IMR-90 (cell line): ENCODE measurements around the gene MB21D2. TPM values are rescaled to one million over a fixed set of nuclear protein-coding genes. Genes with fewer than 3 reads are reported as not detected.

Experiments
- ATAC-seq: fragments of 200-7000 bp; cut with Tn5 transposase; 2 replicates; pipeline ENCODE4 v1.9.1; 2020; ENCODE audit warnings: low read depth, mild to moderate bottlenecking, moderate library complexity
- BruUV-seq: library from RNA; stranded (reverse); fragments of 400-500 nt; replicated peaks from 2 replicates; lab custom pipeline; 2021; lab: Mats Ljungman, UMichigan
- CTCF ChIA-PET: fragments of 300-600 bp; formaldehyde crosslinking; extraction: SDS; loops from one replicate; lab custom pipeline; 2021; ENCODE audit warnings: antibody characterized with exemption; lab: Yijun Ruan, JAX
- POLR2A ChIA-PET: fragments of 300-600 bp; sonication (Branson Sonifier 250); formaldehyde crosslinking; loops from one replicate; lab custom pipeline; 2022; ENCODE audit warnings: antibody characterized with exemption; ENCODE audit not compliant: unreplicated experiment; lab: Charles Lee
- DNase-seq: peaks from one replicate; pipeline ENCODE4 v3.0.0; 2013
- H2AFZ ChIP-seq: replicated peaks from 2 replicates; pipeline ENCODE3; 2013; ENCODE audit warnings: low read length, mild to moderate bottlenecking; ENCODE audit not compliant: poor library complexity
- H2AK5ac ChIP-seq: 2 replicates; pipeline ENCODE4 v1.6.1; 2013; ENCODE audit warnings: low read depth, low read length, inconsistent platforms
- H2AK9ac ChIP-seq: replicated peaks from 2 replicates; pipeline ENCODE3; 2013; ENCODE audit warnings: mild to moderate bottlenecking, low read depth, low read length, moderate library complexity; ENCODE audit not compliant: poor library complexity
- H2BK120ac ChIP-seq: 2 replicates; pipeline ENCODE4 v1.6.1; 2013; ENCODE audit warnings: low read depth, low read length, inconsistent platforms
- H2BK15ac ChIP-seq: 3 replicates; pipeline ENCODE4 v1.6.1; 2013; ENCODE audit warnings: low read depth, low read length, inconsistent platforms
- H2BK20ac ChIP-seq: 2 replicates; pipeline ENCODE4 v1.6.1; 2013; ENCODE audit warnings: low read depth, mild to moderate bottlenecking, inconsistent platforms, low read length, moderate library complexity
- H2BK5ac ChIP-seq: 2 replicates; pipeline ENCODE4 v1.6.1; 2013; ENCODE audit warnings: mild to moderate bottlenecking, low read depth, low read length, inconsistent platforms; ENCODE audit not compliant: poor library complexity, severe bottlenecking
- H3K14ac ChIP-seq: replicated peaks from 2 replicates; pipeline ENCODE4 v1.6.1; 2013; ENCODE audit warnings: low read depth, low read length, inconsistent platforms
- H3K18ac ChIP-seq: 2 replicates; pipeline ENCODE4 v1.6.1; 2013; ENCODE audit warnings: low read depth, low read length, control low read depth
- H3K23ac ChIP-seq: 2 replicates; pipeline ENCODE4 v1.6.1; 2013; ENCODE audit warnings: low read depth, low read length, inconsistent platforms
- H3K27ac ChIP-seq: 2 replicates; pipeline ENCODE4 v1.5.1; 2013; ENCODE audit warnings: mild to moderate bottlenecking, control low read depth, low read length; ENCODE audit not compliant: insufficient read depth
- H3K27me3 ChIP-seq: 2 replicates; pipeline ENCODE4 v1.6.1; 2013; ENCODE audit warnings: low read length; ENCODE audit not compliant: control insufficient read depth, insufficient read depth
- H3K36me3 ChIP-seq: 2 replicates; pipeline ENCODE4 v1.6.1; 2013; ENCODE audit warnings: low read length, mixed read lengths; ENCODE audit not compliant: control insufficient read depth, insufficient read depth
- H3K4ac ChIP-seq: 2 replicates; pipeline ENCODE4 v1.6.1; 2013; ENCODE audit warnings: low read depth, low read length, inconsistent platforms
- H3K4me1 ChIP-seq: 2 replicates; pipeline ENCODE4 v1.6.1; 2013; ENCODE audit warnings: low read length, mixed read lengths; ENCODE audit not compliant: control insufficient read depth, insufficient read depth
- H3K4me2 ChIP-seq: 2 replicates; pipeline ENCODE4 v1.6.1; 2013; ENCODE audit warnings: low read depth, mild to moderate bottlenecking, control low read depth, low read length, moderate library complexity
- H3K4me3 ChIP-seq: 2 replicates; pipeline ENCODE4 v1.5.1; 2013; ENCODE audit warnings: low read depth, mild to moderate bottlenecking, control low read depth, low read length, moderate library complexity; ENCODE audit not compliant: insufficient read depth
- H3K56ac ChIP-seq: 2 replicates; pipeline ENCODE4 v1.6.1; 2013; ENCODE audit warnings: low read length, inconsistent platforms; ENCODE audit not compliant: insufficient read depth; ENCODE audit errors: extremely low read depth
- H3K79me1 ChIP-seq, 2 experiments: 2 replicates each; pipeline ENCODE4 v1.6.1; 2013; ENCODE audit warnings: low read length in 2 of 2, inconsistent platforms in 1 of 2, low read depth in 1 of 2
- H3K9ac ChIP-seq: 2 replicates; pipeline ENCODE4 v1.6.1; 2013; ENCODE audit warnings: low read depth, low read length, control low read depth
- H3K9me1 ChIP-seq: 2 replicates; pipeline ENCODE4 v1.6.1; 2013; ENCODE audit warnings: low read length, inconsistent platforms; ENCODE audit not compliant: insufficient read depth
- H3K9me3 ChIP-seq: 2 replicates; pipeline ENCODE4 v1.6.1; 2013; ENCODE audit warnings: low read length; ENCODE audit not compliant: control insufficient read depth, insufficient read depth
- H4K20me1 ChIP-seq: 2 replicates; pipeline ENCODE4 v1.6.1; 2013; ENCODE audit warnings: low read length, inconsistent platforms; ENCODE audit not compliant: insufficient read depth
- H4K5ac ChIP-seq: 2 replicates; pipeline ENCODE4 v1.6.1; 2013; ENCODE audit warnings: mild to moderate bottlenecking, low read depth, low read length, control low read depth
- H4K8ac ChIP-seq, 2 experiments: 2 replicates each; pipeline ENCODE4 v1.6.1; 2013; ENCODE audit warnings: low read depth in 2 of 2, low read length in 2 of 2, control low read depth in 1 of 2, inconsistent platforms in 1 of 2
- H4K91ac ChIP-seq: 2 replicates; pipeline ENCODE4 v1.6.1; 2013; ENCODE audit warnings: low read depth, low read length, inconsistent platforms; ENCODE audit not compliant: insufficient read depth
- BHLHE40 ChIP-seq: fragments of 150-350 bp; IDR thresholded peaks from 2 replicates; pipeline ENCODE4 v1.6.1; 2016; ENCODE audit warnings: mild to moderate bottlenecking, low read depth, low read length
- NFE2L2 ChIP-seq: fragments of 150-350 bp; IDR thresholded peaks from 2 replicates; pipeline ENCODE4 v1.6.1; 2016; ENCODE audit warnings: low read depth, mild to moderate bottlenecking, low read length
- POLR2A ChIP-seq: IDR thresholded peaks from 2 replicates; pipeline ENCODE4 v1.6.1; 2012; ENCODE audit warnings: mild to moderate bottlenecking, low read depth, low read length
- RAD21 ChIP-seq: IDR thresholded peaks from 2 replicates; pipeline ENCODE4 v1.6.1; 2012; ENCODE audit warnings: low read length, improper control_type of control experiment
- RFX5 ChIP-seq: IDR thresholded peaks from 2 replicates; pipeline ENCODE4 v1.8.0; 2012; ENCODE audit warnings: low read depth, mild to moderate bottlenecking, low read length, moderate library complexity
- SMC3 ChIP-seq: fragments of 150-350 bp; IDR thresholded peaks from 2 replicates; pipeline ENCODE4 v1.6.1; 2016; ENCODE audit warnings: low read depth, mild to moderate bottlenecking, antibody characterized with exemption, low read length, moderate library complexity
- WGBS, 2 experiments: methylation state at CpG; one replicate each; pipeline versions ENCODE4 v1.1.5 to v1.1.7; 2013; ENCODE audit warnings: missing lambda C conversion rate in 2 of 2; ENCODE audit not compliant: insufficient read length in 1 of 2; ENCODE audit errors: extremely low coverage in 2 of 2; 5-methylcytosine and 5-hydroxymethylcytosine counted together
- dilution Hi-C: fragments of 300-500 bp; cut with HindIII; formaldehyde crosslinking; loops from one replicate; pipeline ENCODE4 v1.14.3; 2018; ENCODE audit warnings: low sequenced_read_pairs; ENCODE audit not compliant: unreplicated experiment
- in situ Hi-C: fragments of 300-500 bp; cut with MboI; formaldehyde crosslinking; loops from 3 replicates; pipeline ENCODE4 v1.14.3; 2019; ENCODE audit warnings: low sequenced_read_pairs, inconsistent platforms, mixed read lengths
- intact Hi-C: fragments of 100-400 bp; cut with micrococcal nuclease; formaldehyde crosslinking; loops from 2 replicates; pipeline ENCODE4 v1.10.0; 2022
- polyA plus RNA-seq, 3 experiments: library from polyadenylated mRNA; depleted of rRNA; stranded (reverse); fragments of >200 nt; gene quantifications; 2 replicates each; pipeline ENCODE4 v1.2.3, GENCODE V29; 2012; ENCODE audit warnings: low replicate concordance in 1 of 3
- total RNA-seq: library from RNA; depleted of rRNA; stranded (reverse); fragments of >200 nt; gene quantifications from 2 replicates; pipeline ENCODE4 v1.2.3, GENCODE V29; 2012
- TF ChIP-seq, protein P1 (sequence below): fragments of 150-350 bp; IDR thresholded peaks from 2 replicates; pipeline ENCODE4 v1.6.1; 2017; ENCODE audit warnings: mild to moderate bottlenecking, antibody characterized with exemption, low read length, low read depth
- TF ChIP-seq, protein P2 (sequence below): conservative IDR thresholded peaks from 2 replicates; pipeline ENCODE4 v1.5.1; 2012; ENCODE audit warnings: mild to moderate bottlenecking, low read depth, low read length, improper control_type of control experiment

Gene MB21D2
- total and polyA plus RNA-seq, 2 of the 4 experiments (the other 2 are of a cell fraction): 13.6 to 44.8 TPM

DNA sequence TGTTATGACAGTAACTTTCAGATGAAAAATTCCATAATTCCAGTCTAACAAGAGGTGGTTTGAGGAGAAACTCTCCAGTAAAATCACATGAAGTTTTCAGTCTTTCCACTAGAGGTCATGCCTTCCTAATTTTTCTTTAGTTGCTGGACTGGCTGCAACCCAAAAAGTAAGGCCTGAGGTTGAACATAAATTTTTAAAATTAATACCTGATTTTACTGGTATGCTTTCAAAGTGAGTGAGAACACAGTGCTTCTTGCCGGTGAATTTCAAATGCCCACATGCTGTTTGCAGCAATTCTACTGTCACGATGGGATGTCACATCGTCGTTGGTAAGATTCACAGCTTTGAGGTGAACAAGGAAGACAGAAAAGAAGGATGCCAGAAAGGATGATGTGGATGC is 101.3 kb downstream of the MB21D2 start:
- 0 out of 2 replicates have a peak overlapping the region, but pooled peaks have one; percentile 42 for H3K9ac ChIP-seq
- H3K27me3 ChIP-seq: no peaks in the 10 kb centered on the region
- no TSS peak for BruUV-seq

More for the DNA sequence above, 101.3 kb downstream of the MB21D2 start:
- Histone ChIP-seq H3K4me2 (no peak overlapping the region), H2AK9ac (no peak overlapping the region), H4K8ac (no peak overlapping the region), H2AFZ (no peak overlapping the region), H3K9me3 (no peaks in the 10 kb centered on the region), H2BK20ac (no peak overlapping the region), H2BK5ac (no peak overlapping the region), H3K36me3 (no peaks in the 10 kb centered on the region), H3K79me1 (peaks cover 30 to 46% of the 10 kb centered on the region in 2 experiments), H3K4me1 (peaks cover 18% of the 10 kb centered on the region), H4K20me1 (no peaks in the 10 kb centered on the region; the same call in 1 of the 2 replicates), H2BK15ac (no peak overlapping the region; the same call in 2 of the 3 replicates), H3K56ac (no peak overlapping the region), H3K9me1 (peaks cover 5% of the 10 kb centered on the region; the same call in 1 of the 2 replicates), H3K4me3 (no peak overlapping the region), H4K91ac (no peak overlapping the region), H3K18ac (no peak overlapping the region), H2BK120ac (0 out of 2 replicates have a peak overlapping the region, but pooled peaks have one; percentile 31), H2AK5ac (no peak overlapping the region), H3K14ac (no peak overlapping the region), H3K23ac (no peak overlapping the region), H3K27ac (no peak overlapping the region), H4K5ac (no peak overlapping the region), H3K4ac (no peak overlapping the region)
- 70% methylated on average over 3 of the region's 4 CpGs; no CpG with 5 or more reads in 1 of the 2 experiments for WGBS, 2 experiments
- ATAC-seq (peak; percentile 7; the same call in 1 of the 2 replicates), DNase-seq (peak; percentile 73)
- dilution Hi-C loops (no loop called here), in situ Hi-C loops (loop anchor here (5.0 to 10.0 kb wide), 3 partner anchors 96 to 648 kb away; no protein-coding TSS in a partner anchor), intact Hi-C loops (loop anchor here (1.0 kb wide), 1 partner anchor 225 kb away; no protein-coding TSS in a partner anchor)
- ChIA-PET POLR2A (no interaction called here), CTCF (interaction anchor here (0.7 to 3.9 kb wide), 12 partner anchors 26 to 756 kb away, joined by 3 to 42 read pairs (median 4); no protein-coding TSS in a partner anchor)
- TF ChIP-seq RFX5 (no peak), RAD21 (peak; percentile 87), POLR2A (0 out of 2 replicates have a peak, but pooled peaks have one; percentile 25), SMC3 (peak; percentile 87), BHLHE40 (no peak), NFE2L2 (no peak)
- TF ChIP-seq, protein P1, sequence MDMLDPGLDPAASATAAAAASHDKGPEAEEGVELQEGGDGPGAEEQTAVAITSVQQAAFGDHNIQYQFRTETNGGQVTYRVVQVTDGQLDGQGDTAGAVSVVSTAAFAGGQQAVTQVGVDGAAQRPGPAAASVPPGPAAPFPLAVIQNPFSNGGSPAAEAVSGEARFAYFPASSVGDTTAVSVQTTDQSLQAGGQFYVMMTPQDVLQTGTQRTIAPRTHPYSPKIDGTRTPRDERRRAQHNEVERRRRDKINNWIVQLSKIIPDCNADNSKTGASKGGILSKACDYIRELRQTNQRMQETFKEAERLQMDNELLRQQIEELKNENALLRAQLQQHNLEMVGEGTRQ: no peak
- TF ChIP-seq, protein P2, sequence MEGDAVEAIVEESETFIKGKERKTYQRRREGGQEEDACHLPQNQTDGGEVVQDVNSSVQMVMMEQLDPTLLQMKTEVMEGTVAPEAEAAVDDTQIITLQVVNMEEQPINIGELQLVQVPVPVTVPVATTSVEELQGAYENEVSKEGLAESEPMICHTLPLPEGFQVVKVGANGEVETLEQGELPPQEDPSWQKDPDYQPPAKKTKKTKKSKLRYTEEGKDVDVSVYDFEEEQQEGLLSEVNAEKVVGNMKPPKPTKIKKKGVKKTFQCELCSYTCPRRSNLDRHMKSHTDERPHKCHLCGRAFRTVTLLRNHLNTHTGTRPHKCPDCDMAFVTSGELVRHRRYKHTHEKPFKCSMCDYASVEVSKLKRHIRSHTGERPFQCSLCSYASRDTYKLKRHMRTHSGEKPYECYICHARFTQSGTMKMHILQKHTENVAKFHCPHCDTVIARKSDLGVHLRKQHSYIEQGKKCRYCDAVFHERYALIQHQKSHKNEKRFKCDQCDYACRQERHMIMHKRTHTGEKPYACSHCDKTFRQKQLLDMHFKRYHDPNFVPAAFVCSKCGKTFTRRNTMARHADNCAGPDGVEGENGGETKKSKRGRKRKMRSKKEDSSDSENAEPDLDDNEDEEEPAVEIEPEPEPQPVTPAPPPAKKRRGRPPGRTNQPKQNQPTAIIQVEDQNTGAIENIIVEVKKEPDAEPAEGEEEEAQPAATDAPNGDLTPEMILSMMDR: peak; percentile 86
